Measurements from ENCODE around the gene CDX1.

The CDX1 gene

GRCh38 chr5:150131978-150132694 lies 34.4 kb upstream of the CDX1 start:
- DNase-seq (ENCODE audit: low read depth), result no peak

- no peak for DNase-seq (ENCODE audit: low read depth)
Observed at GRCh38 chr5:150132740-150133139, 33.8 kb upstream of the CDX1 start.

GRCh38 chr5:150133581-150134197 lies 32.9 kb upstream of the CDX1 start:
- no peak for DNase-seq (ENCODE audit: low read depth)

- DNase-seq (ENCODE audit: low read depth), result no peak
Observed at GRCh38 chr5:150134198-150134588, 32.4 kb upstream of the CDX1 start.

DNA sequence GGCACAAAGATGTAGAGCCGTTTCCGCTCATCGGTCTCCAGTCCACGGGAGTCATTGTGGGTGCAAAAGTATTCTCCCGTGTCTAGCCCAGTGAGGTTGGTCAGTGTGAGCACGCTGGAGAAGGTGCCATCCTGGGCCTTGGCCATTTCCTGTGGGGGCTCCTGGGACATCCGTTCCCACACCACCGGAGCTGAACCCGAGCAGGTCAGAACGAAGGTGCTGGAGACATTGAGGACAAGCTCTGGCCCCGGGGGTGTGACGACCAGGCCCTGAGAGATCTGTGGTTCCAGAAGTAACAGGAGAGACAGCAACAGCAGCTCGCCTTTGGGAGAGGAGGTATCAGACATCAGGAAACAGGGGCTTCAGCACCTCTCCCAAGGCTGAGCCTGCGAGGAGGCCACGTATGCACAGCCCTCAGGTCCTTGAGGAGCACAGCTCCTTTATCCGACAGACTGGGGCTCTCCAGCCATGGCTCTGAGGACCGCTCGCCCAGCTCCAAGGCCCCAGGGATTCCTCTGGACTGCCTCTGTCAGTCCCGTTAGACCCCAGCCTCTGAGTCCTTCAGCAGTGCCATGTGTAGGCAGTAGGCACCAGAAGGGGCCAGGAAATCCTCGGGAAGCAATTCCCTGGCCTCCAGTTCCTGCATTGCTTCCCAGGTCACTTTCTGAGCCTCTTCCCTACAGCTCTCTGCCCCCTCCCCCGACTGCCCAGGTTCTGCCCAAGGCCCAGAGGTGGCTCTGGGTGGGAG lies 30.8 kb upstream of the CDX1 start:
- DNase-seq (ENCODE audit: low read depth), result no peak

DNA sequence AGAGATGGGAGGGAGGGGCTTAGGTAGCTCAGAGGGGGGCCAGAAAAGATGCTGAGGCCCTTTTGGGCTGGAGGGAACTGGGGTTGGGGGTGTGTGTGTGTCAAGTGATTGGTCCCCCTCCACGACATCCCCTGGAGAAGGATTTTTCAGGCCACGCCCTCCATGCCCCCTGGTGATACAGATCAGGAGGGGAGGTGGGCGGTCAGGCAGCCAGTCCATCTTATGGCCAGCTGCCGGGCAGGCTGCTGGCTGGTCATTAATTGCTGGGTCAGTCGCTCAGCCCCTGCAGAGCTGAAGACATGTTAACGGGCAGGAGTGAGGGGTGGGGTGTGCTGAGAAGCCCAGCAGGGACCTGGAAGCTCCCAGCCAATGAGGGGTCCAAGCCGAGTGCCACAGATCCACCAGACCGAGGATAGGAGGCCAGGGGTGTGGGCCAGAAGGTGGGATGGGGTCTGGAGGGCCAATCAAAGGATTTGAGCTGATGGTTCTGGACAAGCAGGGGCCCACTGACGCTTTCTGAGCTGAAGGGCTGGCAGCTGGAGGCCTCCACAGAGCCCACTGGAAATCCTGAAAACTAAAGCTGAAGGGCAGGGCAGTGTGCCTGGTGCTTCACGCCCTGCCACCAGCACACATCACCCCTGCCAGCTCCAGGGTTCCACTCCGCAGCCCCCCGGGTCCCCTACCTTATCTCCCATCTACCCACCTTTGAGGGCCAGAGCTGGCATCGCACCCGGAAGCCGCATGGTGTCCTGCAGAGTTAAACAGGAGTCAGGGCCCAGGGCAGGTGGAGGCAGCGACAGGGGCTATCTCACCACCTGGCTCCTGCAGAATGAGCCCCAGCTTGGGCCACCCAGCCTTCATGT lies 30.0 kb upstream of the CDX1 start:
- DNase-seq (ENCODE audit: low read depth), result no peak

DNA sequence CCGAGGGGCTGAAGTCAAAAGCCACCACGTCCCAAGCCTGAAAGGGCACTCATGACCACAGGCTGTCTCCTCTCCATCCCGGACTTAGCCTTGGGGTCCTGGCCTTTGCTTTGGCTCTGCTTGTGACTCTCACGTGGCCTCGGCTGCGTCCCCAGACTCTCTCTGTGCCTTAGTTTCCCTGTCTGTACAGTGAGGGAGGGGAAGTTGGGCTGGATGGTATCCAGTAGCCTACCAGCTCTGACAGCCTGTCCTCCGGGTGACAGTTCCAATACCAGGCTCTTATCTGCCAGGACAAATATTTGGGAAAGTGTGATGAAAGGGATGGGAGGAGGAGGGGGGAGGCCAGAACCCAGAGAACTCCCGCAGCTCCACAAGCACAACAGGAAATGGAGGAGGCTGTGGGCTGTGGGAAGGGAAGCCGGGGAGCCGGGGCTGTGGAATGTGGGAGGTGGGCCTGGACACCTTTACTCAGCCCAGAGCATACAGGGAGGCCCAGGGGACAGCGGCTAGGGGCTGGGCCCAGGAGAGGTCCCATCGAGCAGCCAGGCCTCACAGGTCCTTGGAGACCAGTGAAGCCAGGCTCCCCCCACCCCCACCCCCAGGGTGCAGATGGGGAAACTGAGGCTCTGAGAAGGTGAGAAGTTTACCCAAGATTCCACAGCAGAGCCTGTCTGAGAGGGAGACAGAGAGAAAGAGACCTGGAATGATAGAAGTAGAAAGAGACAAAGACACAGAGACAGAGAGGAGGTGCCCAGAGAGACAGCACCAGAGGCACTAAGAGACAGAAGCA lies 29.2 kb upstream of the CDX1 start:
- no peak for DNase-seq (ENCODE audit: low read depth)

DNA sequence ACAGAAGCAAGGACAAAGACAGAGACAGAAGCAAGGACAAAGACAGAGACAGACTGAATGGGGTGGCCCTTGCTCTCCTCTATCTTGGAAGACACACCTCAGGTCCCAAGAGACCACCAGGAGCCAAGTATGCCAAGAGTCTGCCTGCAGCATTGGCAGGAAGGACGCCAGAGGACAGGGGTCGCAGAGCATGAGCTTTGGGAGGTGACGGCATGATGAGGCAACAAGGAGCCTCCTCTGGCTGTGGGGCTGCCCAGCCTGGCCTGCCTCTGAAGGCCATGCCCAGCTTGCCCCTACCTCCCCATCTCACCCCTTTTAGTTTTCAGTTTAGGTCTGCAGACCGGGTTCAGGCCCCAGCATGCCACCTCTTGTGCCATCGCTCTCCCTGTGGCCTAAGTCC lies 28.6 kb upstream of the CDX1 start:
- no peak for DNase-seq (ENCODE audit: low read depth)

DNA sequence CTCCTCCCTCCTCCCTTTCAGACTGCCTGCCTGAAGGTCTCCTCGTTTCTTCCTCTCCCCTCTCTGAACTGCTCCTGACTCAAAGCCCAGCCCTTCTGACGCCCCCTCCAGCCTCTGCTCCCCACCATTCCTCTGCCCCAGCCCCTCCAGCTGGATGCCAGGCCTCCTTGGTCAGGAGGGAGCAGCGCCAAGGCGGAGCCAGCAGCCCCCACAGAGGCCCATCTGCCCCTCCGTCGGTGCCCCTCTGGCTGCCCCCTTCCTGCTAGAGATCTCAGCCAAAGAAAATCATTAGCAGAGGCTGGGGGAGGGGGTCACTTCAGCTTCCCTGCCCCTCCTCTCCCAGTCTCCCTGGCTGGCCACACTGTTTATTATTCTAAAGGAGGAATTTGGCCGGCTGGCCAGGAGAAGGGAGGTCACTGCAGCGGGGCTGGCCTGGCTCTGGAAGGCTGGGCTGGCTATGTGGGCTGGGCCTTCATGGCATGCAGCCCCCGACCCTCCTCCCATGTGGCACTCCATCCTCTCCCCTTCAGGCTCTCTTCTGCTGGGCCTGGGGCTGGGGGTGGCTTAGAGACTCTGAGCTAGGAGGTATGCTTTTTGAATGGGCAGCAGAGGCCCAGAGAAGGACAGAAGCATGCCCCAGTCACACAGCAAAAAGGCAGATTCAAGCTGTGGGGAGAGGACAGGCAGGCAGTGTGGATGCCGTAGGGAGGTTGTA lies 27.9 kb upstream of the CDX1 start:
- no peak for DNase-seq (ENCODE audit: low read depth)

GRCh38 chr5:150139334-150139733 lies 27.2 kb upstream of the CDX1 start:
- DNase-seq (ENCODE audit: low read depth), result no peak

- no peak for DNase-seq (ENCODE audit: low read depth)
Observed at GRCh38 chr5:150140830-150141229, 25.7 kb upstream of the CDX1 start.

DNA sequence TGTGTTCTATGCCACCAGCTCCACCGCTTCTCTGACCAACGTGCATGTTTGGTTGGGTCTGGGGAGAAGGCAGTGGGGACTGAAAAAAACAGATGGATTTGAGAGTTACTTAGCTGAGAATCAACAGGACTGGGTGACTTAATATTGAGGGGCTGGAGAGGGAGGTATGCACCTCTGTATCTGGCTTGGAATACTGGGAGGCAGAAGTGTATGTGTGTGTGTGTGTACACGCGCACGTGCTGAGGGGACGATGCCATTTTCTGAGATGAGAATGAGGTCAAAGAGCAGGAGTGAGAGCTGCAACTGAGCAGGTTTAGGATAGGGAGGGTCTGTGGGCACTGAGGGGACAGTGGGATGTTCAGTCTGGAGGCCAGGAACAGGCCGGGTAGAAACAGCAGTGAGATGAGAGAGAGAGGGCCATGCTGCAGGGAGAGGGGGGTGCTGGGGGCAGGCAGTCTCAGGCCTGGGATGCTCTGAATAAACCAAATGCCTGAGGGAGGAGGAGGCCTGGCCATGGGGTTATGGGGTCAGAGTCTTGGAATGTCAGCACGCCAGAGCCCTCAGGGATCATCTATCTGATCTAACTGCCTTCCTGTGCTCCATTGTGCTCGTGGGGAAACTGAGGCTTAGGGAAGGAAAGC lies 24.9 kb upstream of the CDX1 start:
- no peak for DNase-seq (ENCODE audit: low read depth)

- no peak for DNase-seq (ENCODE audit: low read depth)
Observed at GRCh38 chr5:150142185-150142958, 24.2 kb upstream of the CDX1 start.

- DNase-seq (ENCODE audit: low read depth), result no peak
Observed at GRCh38 chr5:150142959-150143349, 23.6 kb upstream of the CDX1 start.

GRCh38 chr5:150143350-150144245 lies 23.0 kb upstream of the CDX1 start:
- DNase-seq (ENCODE audit: low read depth), result no peak

GRCh38 chr5:150144246-150144801 lies 22.3 kb upstream of the CDX1 start:
- DNase-seq (ENCODE audit: low read depth), result no peak

- DNase-seq (ENCODE audit: low read depth), result no peak
Observed at GRCh38 chr5:150144879-150145278, 21.7 kb upstream of the CDX1 start.

- DNase-seq (ENCODE audit: low read depth), result no peak
Observed at GRCh38 chr5:150146235-150146634, 20.3 kb upstream of the CDX1 start.
